Stimulated activated memory B cell treated with anti-CD40 and anti-IgM and Interleukin-4, amounts not matched to agents 10 μg/mL and 1 μg/mL and 100 μg/mL, for 72 hours (primary cell): ENCODE data around the gene DNMT3B.
A peak's percentile ranks its signal among the peaks of the same experiment; 100 is the strongest.
"Not testable (repeated sequence)": the region's sequence is repeated elsewhere in the genome, so short reads cannot be mapped to it uniquely, and the experiment has no call there.

ENCODE experiments used
- ATAC-seq: fragments of 150-1000 bp; cut with Tn5 transposase; 2 replicates; pipeline ENCODE4 v1.10.0; 2021
- H3K27ac Mint-ChIP-seq: one replicate; pipeline ENCODE4 v1.8.0; 2022; ENCODE audit warnings: mild to moderate bottlenecking, mixed read lengths
- H3K27me3 Mint-ChIP-seq: one replicate; pipeline ENCODE4 v1.8.0; 2022; ENCODE audit warnings: mixed read lengths
- H3K36me3 Mint-ChIP-seq: one replicate; pipeline ENCODE4 v1.8.0; 2022; ENCODE audit warnings: mixed read lengths
- H3K4me1 Mint-ChIP-seq: one replicate; pipeline ENCODE4 v1.8.0; 2022; ENCODE audit warnings: mixed read lengths
- H3K4me3 Mint-ChIP-seq: one replicate; pipeline ENCODE4 v1.8.0; 2022; ENCODE audit warnings: mild to moderate bottlenecking, moderate library complexity, mixed read lengths
- H3K9me3 Mint-ChIP-seq: one replicate; pipeline ENCODE4 v1.8.0; 2022; ENCODE audit warnings: mixed read lengths

The DNMT3B gene

DNA sequence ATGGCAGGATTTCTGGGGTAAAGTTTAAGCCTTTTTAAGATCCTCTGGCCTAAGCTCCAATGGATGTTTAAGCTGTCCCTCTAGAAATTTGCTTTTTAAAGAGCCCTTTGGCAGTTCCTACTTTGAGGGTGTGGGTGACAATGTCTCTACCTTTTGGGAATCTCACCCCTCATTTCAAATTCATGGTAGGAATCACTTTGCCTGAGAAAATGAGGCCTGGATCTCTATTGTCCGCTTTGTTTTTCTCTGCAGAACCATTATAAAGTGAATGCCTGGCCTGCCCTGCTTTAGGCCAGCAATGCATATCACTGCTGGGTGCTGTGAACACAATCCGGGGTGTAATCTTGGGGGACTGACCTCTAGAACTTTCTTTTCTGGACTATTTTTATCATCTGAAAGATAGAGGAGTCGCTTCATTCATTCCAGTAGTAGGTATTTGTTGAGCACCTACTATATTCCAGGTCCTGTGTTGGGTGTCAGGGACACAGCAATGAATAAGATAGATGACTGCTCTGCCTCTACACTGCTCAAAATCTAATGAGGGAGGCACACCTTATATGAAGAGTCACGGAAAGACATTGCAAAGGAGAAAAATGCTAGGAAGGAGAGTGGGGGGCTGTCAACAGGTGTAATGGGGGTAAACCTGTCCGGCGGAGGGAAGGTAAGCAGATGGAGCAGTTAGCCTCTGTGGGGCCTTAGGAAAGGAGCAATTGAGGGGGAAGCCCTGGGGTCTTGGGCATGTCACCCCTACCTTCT lies 10.3 kb upstream of the DNMT3B start:
- no peak overlapping the region for H3K4me3 Mint-ChIP-seq
- no peak overlapping the region for H3K27ac Mint-ChIP-seq
- H3K4me1 Mint-ChIP-seq: no peaks in the 10 kb centered on the region
- H3K36me3 Mint-ChIP-seq: no peaks in the 10 kb centered on the region
- no peaks in the 10 kb centered on the region for H3K27me3 Mint-ChIP-seq
- no peaks in the 10 kb centered on the region for H3K9me3 Mint-ChIP-seq
- no peak for ATAC-seq

- no peaks in the 10 kb centered on the region for H3K36me3 Mint-ChIP-seq
- H3K27me3 Mint-ChIP-seq: no peaks in the 10 kb centered on the region
- H3K27ac Mint-ChIP-seq: no peak overlapping the region
- no peaks in the 10 kb centered on the region for H3K9me3 Mint-ChIP-seq
- no peak overlapping the region for H3K4me3 Mint-ChIP-seq
- ATAC-seq: no peak
- no peaks in the 10 kb centered on the region for H3K4me1 Mint-ChIP-seq
These were observed 9.5 kb upstream of the DNMT3B start for GRCh38 chr20:32752458-32753250.

GRCh38 chr20:32753731-32754130 lies 8.5 kb upstream of the DNMT3B start:
- Mint-ChIP-seq H3K4me1 (no peaks in the 10 kb centered on the region), H3K27ac (no peak overlapping the region), H3K4me3 (no peak overlapping the region), H3K9me3 (no peaks in the 10 kb centered on the region), H3K27me3 (no peaks in the 10 kb centered on the region), H3K36me3 (no peaks in the 10 kb centered on the region)
- no peak for ATAC-seq

GRCh38 chr20:32756156-32756555 lies 6.0 kb upstream of the DNMT3B start:
- H3K4me1 Mint-ChIP-seq: peaks cover 2% of the 10 kb centered on the region
- H3K9me3 Mint-ChIP-seq: no peaks in the 10 kb centered on the region
- H3K4me3 Mint-ChIP-seq: no peak overlapping the region
- H3K27ac Mint-ChIP-seq: no peak overlapping the region
- no peaks in the 10 kb centered on the region for H3K27me3 Mint-ChIP-seq
- no peaks in the 10 kb centered on the region for H3K36me3 Mint-ChIP-seq
- ATAC-seq: no peak

DNA sequence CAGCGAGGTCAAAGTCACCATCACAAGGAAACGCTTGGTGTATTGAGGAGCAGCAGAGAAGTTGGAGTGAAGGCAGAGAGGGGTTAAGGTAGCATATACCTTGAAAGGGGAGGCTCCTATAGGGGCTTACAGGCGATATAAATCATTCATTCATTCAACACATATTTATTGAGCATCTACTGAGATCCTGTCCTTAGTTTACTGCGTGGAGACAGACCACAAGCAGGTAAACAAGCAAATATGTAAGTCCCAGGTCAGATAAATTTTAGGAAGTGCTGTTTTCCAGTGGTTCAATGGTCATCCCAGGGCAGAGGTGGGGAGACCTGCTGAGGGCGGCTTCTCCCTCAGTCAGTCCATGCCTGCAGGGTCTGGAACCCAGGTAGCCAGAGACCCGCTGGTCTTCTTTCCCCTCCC lies 761 bp upstream of the DNMT3B start:
- peaks cover 23% of the 10 kb centered on the region for H3K4me1 Mint-ChIP-seq
- no peak for ATAC-seq
- H3K27me3 Mint-ChIP-seq: peaks cover 27% of the 10 kb centered on the region
- no peaks in the 10 kb centered on the region for H3K9me3 Mint-ChIP-seq
- H3K4me3 Mint-ChIP-seq: peak overlapping the region; percentile 85
- H3K36me3 Mint-ChIP-seq: no peaks in the 10 kb centered on the region
- H3K27ac Mint-ChIP-seq: peak overlapping the region; percentile 68

DNA sequence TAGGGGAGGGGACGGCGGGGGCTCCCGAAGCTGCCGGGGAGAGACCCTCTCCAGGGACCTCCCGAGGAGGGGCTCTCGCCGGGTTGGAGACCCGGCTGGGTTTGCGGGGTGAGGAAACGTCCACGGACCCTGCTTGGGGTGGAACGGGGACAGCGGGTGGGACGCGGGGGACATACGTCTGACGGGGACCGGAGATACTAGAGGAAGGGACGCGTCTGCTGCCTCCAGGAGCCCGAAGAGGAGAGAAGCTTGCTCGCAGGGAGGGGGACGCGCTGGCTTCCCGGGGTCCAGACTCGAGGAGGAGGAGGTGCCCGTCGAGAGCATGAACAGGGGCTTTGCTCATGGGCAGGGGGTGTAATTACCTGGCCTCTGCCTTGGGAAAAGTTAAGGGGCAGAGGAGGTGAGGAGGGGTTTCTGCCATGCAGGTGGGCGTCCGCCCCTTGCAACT lies 593 bp downstream of the DNMT3B start:
- H3K4me1 Mint-ChIP-seq: peaks cover 23% of the 10 kb centered on the region
- peak overlapping the region; percentile 68 for H3K27ac Mint-ChIP-seq
- H3K9me3 Mint-ChIP-seq: no peaks in the 10 kb centered on the region
- no peaks in the 10 kb centered on the region for H3K36me3 Mint-ChIP-seq
- H3K4me3 Mint-ChIP-seq: peak overlapping the region; percentile 88
- peaks cover 37% of the 10 kb centered on the region for H3K27me3 Mint-ChIP-seq
- ATAC-seq: peak; percentile 40

- Mint-ChIP-seq H3K9me3 (no peaks in the 10 kb centered on the region), H3K27ac (peak overlapping the region; percentile 68), H3K4me3 (peak overlapping the region; percentile 88), H3K27me3 (peaks cover 38% of the 10 kb centered on the region), H3K36me3 (no peaks in the 10 kb centered on the region), H3K4me1 (peaks cover 23% of the 10 kb centered on the region)
- ATAC-seq: no peak
These were observed 1.2 kb downstream of the DNMT3B start for GRCh38 chr20:32763202-32764004.

DNA sequence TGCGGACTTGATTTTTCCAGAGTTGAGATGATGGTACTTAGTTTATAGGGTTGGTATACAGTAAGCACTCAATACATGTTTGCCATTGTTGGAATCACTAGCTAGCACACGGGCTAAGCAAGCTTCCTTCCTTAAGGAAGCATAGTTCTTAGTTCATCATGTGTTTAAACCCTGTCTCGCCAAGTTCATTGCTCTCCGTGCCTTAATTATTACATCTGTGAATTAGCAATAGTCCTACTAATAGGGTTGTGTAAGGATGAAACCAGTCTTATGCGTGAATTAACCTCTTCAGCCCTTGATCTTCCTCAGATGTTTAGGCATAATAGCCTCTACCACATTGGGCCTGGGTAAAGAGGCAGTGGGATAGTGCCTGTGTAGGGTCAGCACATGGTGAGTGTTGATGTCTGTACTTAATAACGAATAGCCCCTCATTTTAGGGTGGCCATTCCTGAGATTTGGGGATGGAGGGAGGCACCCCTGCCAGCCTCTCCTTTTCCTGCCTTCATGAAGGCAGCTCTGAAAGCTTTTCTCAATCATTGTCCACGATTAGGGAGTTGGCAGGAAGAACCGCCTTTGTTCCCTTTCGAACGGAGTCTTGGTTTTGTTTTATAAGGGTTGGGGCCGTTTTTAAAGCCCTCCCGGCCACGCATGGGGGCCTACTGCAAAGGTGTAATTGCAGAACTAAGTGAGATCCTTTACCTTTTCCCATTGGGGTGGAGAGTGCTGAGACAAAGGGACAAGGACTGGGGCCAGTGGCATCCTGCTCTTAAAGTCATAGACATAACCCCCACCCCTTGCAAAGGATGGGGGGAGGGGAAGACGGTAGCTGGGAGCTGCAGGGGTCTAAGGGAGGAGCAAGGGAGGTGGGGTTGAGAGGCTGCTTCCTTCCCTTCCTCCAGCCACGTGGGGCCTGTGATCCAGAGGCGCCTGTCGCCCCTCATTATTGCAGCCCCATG lies 2.1 kb downstream of the DNMT3B start:
- H3K4me3 Mint-ChIP-seq: no peak overlapping the region
- peaks cover 38% of the 10 kb centered on the region for H3K27me3 Mint-ChIP-seq
- no peaks in the 10 kb centered on the region for H3K9me3 Mint-ChIP-seq
- peaks cover 23% of the 10 kb centered on the region for H3K4me1 Mint-ChIP-seq
- ATAC-seq: no peak
- H3K27ac Mint-ChIP-seq: no peak overlapping the region
- no peaks in the 10 kb centered on the region for H3K36me3 Mint-ChIP-seq

DNA sequence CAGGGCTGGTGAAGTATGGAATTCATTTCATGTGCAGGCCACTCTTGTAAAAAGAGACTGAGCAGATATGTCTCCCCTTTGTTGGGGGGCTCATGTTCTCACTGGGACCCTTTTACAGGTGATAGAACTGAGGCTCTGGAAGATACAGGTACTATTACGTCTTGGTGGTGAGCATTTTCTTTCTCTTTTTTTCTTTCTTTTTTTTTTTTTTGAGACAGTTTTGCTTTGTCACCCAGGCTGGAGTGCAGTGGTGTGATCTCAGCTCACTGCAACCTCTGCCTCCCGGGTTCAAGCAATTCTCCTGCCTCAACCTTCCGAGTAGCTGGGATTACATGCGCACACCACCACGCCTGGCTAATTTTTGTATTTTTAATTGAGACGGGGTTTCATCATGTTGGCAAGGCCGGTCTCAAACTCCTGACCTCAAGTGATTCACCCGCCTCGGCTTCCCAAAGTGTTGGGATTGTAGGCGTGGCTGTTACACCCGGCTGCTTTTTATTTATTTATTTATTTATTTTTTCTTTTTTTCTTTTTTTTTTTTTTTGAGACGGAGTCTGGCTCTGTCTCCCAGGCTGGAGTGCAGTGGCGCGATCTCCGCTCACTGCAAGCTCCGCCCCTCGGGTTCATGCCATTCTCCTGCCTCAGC lies 3.2 kb downstream of the DNMT3B start:
- Mint-ChIP-seq H3K4me1 (peaks cover 23% of the 10 kb centered on the region), H3K27me3 (peaks cover 38% of the 10 kb centered on the region)
- H3K36me3 Mint-ChIP-seq, H3K9me3 Mint-ChIP-seq, H3K4me3 Mint-ChIP-seq, H3K27ac Mint-ChIP-seq, ATAC-seq: not testable (repeated sequence)

DNA sequence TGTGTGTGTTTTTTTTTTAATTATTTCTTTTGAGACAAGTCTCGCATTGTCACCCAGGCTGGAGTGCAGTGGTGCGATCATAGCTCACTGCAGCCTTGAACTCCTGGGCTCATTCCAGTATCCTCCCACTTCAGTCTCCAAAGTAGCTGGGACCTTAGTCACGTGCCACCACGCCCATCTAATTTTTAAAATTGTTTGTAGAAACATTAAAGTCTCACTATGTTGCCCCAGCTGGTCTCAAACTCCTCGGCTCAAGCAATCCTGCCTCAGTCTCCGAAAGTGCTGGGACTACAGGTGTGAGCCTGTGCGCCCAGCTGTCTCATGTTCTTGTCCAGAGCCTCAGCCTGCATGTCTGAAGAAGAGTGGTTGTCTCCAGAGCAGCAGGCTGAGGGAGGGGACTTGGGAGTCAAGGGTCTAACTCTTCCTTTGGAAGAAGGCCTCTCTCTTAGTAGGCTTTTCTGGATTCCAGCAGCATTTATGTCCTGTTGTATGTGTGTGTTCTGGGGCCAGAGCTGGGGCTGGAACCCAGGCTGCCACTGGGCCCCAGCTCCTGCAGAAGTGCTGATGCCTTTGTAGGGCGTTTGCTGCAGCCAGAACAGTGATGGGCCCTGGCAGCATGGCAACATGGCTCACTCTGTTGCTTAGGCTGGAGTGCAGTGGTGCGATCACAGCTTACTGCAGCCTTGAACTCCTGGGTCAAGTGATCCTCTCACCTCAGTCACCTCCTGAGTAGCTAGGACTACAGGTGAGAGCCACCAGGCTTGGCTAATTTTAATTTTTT lies 5.4 kb downstream of the DNMT3B start:
- H3K9me3 Mint-ChIP-seq: no peaks in the 10 kb centered on the region
- peaks cover 36% of the 10 kb centered on the region for H3K27me3 Mint-ChIP-seq
- no peak for ATAC-seq
- no peak overlapping the region for H3K4me3 Mint-ChIP-seq
- no peaks in the 10 kb centered on the region for H3K36me3 Mint-ChIP-seq
- H3K4me1 Mint-ChIP-seq: peaks cover 11% of the 10 kb centered on the region
- H3K27ac Mint-ChIP-seq: no peak overlapping the region

DNA sequence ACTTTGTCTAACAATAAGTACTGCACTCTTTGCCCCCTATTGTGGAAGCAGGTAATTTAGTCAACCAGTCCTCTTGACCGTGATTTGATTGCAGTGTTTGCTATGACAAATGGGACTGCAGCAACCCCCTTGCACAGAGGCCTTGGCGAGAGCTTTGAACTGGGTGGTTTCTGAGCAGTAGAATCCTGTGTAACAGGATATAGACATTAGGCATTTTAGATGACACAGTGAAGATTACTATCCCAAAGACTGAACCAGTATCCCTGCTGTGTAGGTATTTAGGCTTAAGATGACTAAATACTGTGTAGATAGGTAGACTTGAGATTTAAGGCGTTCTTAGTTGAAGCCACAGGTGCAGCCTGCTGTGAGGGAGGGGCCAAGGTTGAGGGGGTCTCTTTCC lies 9.9 kb downstream of the DNMT3B start:
- ATAC-seq: no peak
- no peaks in the 10 kb centered on the region for H3K36me3 Mint-ChIP-seq
- H3K27ac Mint-ChIP-seq: no peak overlapping the region
- H3K9me3 Mint-ChIP-seq: no peaks in the 10 kb centered on the region
- H3K27me3 Mint-ChIP-seq: peaks cover 9% of the 10 kb centered on the region
- H3K4me3 Mint-ChIP-seq: no peak overlapping the region
- H3K4me1 Mint-ChIP-seq: peaks cover 5% of the 10 kb centered on the region

GRCh38 chr20:32773223-32773622 lies 11.0 kb downstream of the DNMT3B start:
- H3K4me3 Mint-ChIP-seq: no peak overlapping the region
- no peak overlapping the region for H3K27ac Mint-ChIP-seq
- ATAC-seq: no peak
- H3K36me3 Mint-ChIP-seq: no peaks in the 10 kb centered on the region
- H3K4me1 Mint-ChIP-seq: peaks cover 6% of the 10 kb centered on the region
- H3K9me3 Mint-ChIP-seq: no peaks in the 10 kb centered on the region
- no peaks in the 10 kb centered on the region for H3K27me3 Mint-ChIP-seq

DNA sequence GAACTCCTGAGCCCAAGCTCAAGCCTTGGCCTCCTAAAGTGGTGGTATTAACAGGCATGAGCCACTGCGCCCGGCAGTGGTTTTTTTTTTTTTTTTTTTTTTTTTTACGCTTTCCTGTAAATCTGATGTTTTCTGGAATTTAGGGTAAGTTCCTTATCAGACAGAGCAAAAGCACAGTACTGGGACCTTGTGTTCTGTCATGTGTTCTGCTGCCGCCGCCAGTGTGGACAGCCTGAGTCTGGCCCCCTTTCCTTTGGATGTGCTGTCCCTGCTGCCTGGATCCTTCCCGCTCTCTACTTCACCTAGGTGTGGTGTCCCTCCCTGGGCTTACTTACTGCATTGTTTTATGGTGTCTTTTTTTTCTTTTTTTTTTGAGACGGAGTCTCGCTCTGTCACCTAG lies 11.7 kb downstream of the DNMT3B start:
- H3K4me3 Mint-ChIP-seq: no peak overlapping the region
- no peaks in the 10 kb centered on the region for H3K9me3 Mint-ChIP-seq
- no peaks in the 10 kb centered on the region for H3K36me3 Mint-ChIP-seq
- no peak overlapping the region for H3K27ac Mint-ChIP-seq
- no peaks in the 10 kb centered on the region for H3K27me3 Mint-ChIP-seq
- H3K4me1 Mint-ChIP-seq: peaks cover 6% of the 10 kb centered on the region
- no peak for ATAC-seq
